ENCODE measurements around the gene WEE2. TPM values are rescaled to one million over a fixed set of nuclear protein-coding genes. Genes with fewer than 3 reads are reported as not detected.
A peak's percentile ranks its signal among the peaks of the same experiment; 100 is the strongest.
"Not testable (repeated sequence)": the region's sequence is repeated elsewhere in the genome, so short reads cannot be mapped to it uniquely, and the experiment has no call there.

The WEE2 gene
- total RNA-seq, 1 donor from 2014 or later, result not detected

DNA sequence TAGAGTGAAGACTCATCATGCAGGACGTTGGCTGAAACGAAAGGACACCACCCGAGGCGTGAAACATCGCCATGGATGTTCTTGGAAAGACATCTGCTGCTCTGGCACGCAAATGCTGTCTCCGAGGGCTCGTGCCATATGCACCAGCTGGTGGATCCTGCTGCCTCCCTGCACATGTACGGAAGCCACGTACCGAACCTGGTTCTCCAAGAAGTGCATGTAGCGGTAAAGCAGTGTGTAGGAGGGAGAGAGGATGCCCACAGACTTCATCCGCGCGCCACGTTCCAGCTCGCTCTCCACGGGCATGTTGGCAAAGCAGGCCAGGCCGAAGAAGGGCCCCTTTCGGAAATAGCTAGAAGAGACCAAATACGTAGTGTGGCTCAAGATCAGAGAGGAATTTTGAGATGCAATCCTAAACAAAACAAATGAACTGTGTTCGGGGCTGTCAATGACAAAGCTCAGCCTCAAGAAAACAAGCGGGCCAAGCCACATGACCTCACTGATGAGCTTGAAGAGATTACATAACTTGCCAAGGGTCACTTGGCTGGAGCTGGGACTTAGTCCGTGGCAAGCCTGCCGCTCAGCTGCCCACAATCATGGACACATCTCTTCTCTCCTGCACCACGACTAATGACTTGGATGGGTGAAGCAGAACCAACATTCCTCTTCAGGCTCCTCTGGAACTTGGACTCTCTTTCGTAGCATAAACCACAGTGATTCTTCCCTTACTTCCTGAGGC, 22.7 kb upstream of the WEE2 start:
- Histone ChIP-seq H3K36me3 (peaks cover 22 to 28% of the 10 kb centered on the region in 2 donors), H3K9me3 (no peaks in the 10 kb centered on the region), H3K4me1 (peaks cover 0 to 6% of the 10 kb centered on the region in 2 donors), H3K27me3 (no peaks in the 10 kb centered on the region), H3K27ac (no peak overlapping the region), H3K4me3 (no peak overlapping the region)
- DNase-seq (ENCODE audit: low spot score in 2 of 2), result no peak
- intact Hi-C loops (cut with DNase I), result no loop called here
- TF ChIP-seq, protein P1, sequence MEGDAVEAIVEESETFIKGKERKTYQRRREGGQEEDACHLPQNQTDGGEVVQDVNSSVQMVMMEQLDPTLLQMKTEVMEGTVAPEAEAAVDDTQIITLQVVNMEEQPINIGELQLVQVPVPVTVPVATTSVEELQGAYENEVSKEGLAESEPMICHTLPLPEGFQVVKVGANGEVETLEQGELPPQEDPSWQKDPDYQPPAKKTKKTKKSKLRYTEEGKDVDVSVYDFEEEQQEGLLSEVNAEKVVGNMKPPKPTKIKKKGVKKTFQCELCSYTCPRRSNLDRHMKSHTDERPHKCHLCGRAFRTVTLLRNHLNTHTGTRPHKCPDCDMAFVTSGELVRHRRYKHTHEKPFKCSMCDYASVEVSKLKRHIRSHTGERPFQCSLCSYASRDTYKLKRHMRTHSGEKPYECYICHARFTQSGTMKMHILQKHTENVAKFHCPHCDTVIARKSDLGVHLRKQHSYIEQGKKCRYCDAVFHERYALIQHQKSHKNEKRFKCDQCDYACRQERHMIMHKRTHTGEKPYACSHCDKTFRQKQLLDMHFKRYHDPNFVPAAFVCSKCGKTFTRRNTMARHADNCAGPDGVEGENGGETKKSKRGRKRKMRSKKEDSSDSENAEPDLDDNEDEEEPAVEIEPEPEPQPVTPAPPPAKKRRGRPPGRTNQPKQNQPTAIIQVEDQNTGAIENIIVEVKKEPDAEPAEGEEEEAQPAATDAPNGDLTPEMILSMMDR (IDR thresholded peaks at IDR 0.05), result no peak

DNA sequence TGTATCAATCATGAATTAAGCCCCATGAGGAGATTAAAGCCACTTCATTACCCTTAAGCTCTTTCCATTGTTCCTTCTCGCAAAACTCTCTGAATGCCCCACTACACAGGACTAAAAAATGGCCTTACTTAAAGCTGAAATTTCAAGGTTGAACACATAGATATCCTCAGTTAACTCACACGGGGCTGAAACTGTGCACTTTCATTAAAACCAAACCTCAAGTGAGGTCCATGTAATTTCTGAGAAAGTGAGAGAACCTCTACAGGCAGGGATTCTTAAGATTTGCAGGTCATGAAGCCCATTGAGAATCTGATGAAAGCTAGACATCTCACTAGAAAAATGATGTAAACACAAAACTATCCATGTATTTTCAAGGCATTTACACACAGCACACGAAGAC, 22.1 kb upstream of the WEE2 start:
- no peaks in the 10 kb centered on the region for H3K9me3 ChIP-seq
- no peak for DNase-seq (ENCODE audit: low spot score in 2 of 2)
- intact Hi-C loops (cut with DNase I), result no loop called here
- H3K4me3 ChIP-seq, result no peak overlapping the region
- H3K36me3 ChIP-seq, result peaks cover 18 to 24% of the 10 kb centered on the region in 2 donors
- TF ChIP-seq, protein P1 (IDR thresholded peaks at IDR 0.05), result no peak
- H3K4me1 ChIP-seq, result peaks cover 0 to 6% of the 10 kb centered on the region in 2 donors
- H3K27me3 ChIP-seq, result no peaks in the 10 kb centered on the region
- no peak overlapping the region for H3K27ac ChIP-seq

DNA sequence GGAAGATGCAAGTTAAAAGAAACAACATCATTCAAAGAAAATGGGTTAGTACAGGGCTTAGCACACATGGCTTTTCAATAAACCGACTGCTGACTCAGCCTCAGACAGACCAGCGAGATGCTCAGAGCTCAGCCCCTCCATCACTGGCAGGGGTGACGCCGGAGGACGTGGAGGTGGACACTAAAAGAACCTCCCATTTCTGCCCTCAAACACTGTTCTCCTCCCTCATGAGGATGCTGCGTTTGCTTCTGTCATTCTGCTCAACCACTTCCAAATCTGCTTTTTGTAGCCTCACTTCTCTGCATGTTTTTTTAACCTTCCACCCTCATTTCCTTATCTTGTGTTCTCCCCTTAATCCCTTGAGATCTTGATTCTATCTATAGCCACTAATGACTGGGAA, 21.5 kb upstream of the WEE2 start:
- H3K36me3 ChIP-seq, result peaks cover 17 to 19% of the 10 kb centered on the region in 2 donors
- H3K27ac ChIP-seq, result peak overlapping the region; percentile 42 to 55
- peaks cover 0 to 6% of the 10 kb centered on the region in 2 donors for H3K4me1 ChIP-seq
- no peaks in the 10 kb centered on the region for H3K9me3 ChIP-seq
- H3K4me3 ChIP-seq, result peak overlapping the region in 1 of 2 donors; percentile 34
- TF ChIP-seq, protein P1 (IDR thresholded peaks at IDR 0.05), result no peak
- no peak for DNase-seq (ENCODE audit: low spot score in 2 of 2)
- intact Hi-C loops (cut with DNase I), result no loop called here
- no peaks in the 10 kb centered on the region for H3K27me3 ChIP-seq

DNA sequence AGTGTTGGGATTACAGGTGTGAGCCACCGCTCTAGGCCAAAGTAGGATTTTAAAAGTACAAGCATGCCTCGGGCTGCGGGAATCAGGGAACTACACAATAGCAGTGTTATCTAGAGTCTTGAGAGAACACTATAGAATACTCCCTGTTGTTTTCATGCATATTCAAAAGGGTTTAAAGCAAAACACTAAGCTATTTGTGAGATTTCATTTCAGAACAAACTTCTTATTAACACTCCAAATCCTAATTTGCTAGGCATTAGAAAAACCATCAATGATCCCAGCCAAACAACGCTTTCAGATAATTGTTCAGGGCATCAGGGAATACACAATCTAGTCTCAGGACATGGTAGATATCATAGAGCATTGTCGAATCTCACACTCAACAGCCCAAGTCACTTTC, 20.1 kb upstream of the WEE2 start:
- intact Hi-C loops (cut with DNase I), result no loop called here
- Histone ChIP-seq H3K4me1 (peaks cover 0 to 6% of the 10 kb centered on the region in 2 donors), H3K27ac (peak overlapping the region in 1 of 2 donors; percentile 55), H3K27me3 (no peaks in the 10 kb centered on the region), H3K4me3 (no peak overlapping the region), H3K9me3 (no peaks in the 10 kb centered on the region), H3K36me3 (peaks cover 8 to 17% of the 10 kb centered on the region in 2 donors)
- no peak for DNase-seq (ENCODE audit: low spot score in 2 of 2)
- TF ChIP-seq, protein P1 (IDR thresholded peaks at IDR 0.05), result no peak

DNA sequence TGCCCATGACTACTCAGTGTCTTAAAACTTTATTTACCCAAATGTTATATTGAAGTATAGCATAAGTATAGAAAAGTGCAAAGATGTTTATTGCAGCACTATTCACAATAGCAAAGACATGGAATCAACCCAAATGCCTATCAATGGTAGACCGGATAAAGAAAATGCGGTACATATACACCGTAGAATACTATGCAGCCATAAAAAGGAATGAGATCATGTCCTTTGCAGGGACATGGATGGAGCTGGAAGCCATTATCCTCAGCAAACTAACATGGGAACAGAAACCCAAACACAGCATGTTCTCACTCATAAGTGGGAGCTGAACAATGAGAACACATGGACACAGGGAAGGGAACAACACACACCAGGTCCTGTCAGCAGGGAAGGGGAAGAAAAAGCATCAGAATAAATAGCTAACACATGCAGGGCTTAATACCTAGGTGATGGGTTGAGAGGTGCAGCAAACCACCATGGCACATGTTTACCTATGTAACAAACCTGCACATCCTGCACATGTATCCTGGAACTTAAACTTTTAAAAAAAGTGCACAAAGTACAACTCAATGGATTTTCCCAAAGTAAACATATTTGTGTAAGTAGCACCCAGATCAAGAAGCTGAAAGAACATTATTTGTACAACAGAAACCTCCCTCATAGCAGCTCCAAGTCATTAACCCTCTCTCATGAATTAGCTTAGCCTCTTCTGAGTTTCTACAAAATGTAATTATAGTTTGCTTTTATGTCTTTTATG, 18.9 kb upstream of the WEE2 start:
- H3K4me3 ChIP-seq; H3K9me3 ChIP-seq; H3K36me3 ChIP-seq; H3K27ac ChIP-seq; H3K4me1 ChIP-seq; intact Hi-C loops (cut with DNase I); H3K27me3 ChIP-seq; DNase-seq (ENCODE audit: low spot score in 2 of 2): not testable (repeated sequence)

DNA sequence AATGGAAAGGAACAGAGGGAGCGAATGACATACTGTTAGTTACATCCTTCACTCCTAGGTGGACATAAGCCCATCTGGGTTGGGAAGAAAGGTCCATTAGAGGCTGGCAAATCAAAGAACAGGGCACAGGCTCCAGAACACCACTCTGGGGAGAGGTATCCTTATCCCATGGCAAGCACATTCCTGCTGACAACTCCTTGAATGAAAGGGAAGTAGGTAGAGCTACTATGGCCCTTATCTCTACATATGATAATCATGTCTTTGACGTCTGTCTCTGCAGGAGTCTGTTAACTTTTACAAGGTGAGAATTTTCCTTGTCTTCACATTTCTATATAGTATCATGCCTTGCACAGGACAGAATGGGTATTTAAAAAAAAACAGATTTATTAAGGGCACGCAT, 16.6 kb upstream of the WEE2 start:
- no peaks in the 10 kb centered on the region for H3K9me3 ChIP-seq
- no peaks in the 10 kb centered on the region for H3K36me3 ChIP-seq
- H3K4me3 ChIP-seq, result no peak overlapping the region
- H3K27me3 ChIP-seq, result no peaks in the 10 kb centered on the region
- intact Hi-C loops (cut with DNase I), result no loop called here
- DNase-seq (ENCODE audit: low spot score in 2 of 2), result no peak
- TF ChIP-seq, protein P1 (IDR thresholded peaks at IDR 0.05), result no peak
- H3K27ac ChIP-seq, result no peak overlapping the region
- H3K4me1 ChIP-seq, result peaks cover 0 to 14% of the 10 kb centered on the region in 2 donors
